GM19239 (cell line): ENCODE results near the gene HOXA6.

Experiments
- DNase-seq: peaks from one replicate; pipeline ENCODE4 v3.0.0; 2011; ENCODE audit warnings: low spot score; ENCODE audit not compliant: insufficient read length
- FAIRE-seq: peaks from 2 replicates; lab custom pipeline; 2011; peaks lifted over from hg19 to GRCh38; lab: Jason Lieb, UNC

HOXA6 gene

DNA sequence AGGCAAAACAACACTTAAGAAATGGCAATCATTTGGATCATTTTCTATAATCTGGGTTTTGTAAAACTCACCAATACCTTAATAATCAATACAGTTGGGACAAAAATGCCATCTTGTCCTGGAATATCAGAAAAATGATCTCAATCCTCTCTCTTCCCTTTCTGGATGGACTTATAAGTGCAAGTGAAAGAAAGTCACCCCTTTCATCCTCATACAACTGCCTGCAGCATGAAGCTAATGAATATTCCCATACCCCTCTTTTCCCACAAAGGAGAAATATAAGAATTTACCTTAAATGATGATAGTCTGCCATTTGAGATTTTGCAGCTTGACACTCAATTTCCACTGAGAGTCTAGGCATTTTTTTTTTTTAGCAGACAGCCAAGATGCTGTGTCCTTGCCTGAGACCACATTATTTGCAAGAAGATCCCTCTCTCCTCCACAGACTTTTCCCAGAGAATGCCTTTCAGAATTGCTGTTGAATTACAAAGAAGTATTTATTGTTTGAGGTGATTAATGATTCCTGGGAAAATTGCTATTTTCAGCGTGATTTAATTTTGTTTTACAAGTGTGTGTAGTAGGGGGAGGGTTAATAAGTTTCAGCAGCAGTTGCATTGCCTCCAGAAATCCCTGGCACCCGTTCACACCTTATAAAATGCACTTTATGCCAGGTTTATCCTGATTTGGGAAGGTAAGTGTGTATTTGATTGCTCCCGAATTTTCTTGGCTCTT is 20.8 kb downstream of the HOXA6 start:
- DNase-seq (no peak), FAIRE-seq (no peak)

DNA sequence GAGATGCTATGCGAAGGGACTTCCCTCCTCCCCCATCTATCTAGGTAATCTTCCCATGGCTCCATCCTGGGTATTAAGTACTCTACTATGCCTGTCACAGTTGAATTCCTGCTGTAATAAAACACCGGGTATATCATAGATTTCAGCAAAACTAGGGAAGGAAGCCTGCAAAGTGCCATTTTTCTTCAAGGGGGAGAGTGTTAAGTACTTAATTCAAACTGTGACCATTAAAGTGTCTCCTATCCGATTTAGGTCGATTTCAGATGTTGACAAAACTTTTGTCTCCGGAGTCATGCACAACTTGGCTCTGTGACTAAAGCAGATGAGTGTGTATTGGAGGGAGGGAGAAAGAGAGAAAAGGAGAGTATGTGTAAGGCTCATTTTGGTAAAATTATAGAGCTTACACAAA is 21.6 kb downstream of the HOXA6 start:
- no peak for DNase-seq
- FAIRE-seq, result no peak

DNA sequence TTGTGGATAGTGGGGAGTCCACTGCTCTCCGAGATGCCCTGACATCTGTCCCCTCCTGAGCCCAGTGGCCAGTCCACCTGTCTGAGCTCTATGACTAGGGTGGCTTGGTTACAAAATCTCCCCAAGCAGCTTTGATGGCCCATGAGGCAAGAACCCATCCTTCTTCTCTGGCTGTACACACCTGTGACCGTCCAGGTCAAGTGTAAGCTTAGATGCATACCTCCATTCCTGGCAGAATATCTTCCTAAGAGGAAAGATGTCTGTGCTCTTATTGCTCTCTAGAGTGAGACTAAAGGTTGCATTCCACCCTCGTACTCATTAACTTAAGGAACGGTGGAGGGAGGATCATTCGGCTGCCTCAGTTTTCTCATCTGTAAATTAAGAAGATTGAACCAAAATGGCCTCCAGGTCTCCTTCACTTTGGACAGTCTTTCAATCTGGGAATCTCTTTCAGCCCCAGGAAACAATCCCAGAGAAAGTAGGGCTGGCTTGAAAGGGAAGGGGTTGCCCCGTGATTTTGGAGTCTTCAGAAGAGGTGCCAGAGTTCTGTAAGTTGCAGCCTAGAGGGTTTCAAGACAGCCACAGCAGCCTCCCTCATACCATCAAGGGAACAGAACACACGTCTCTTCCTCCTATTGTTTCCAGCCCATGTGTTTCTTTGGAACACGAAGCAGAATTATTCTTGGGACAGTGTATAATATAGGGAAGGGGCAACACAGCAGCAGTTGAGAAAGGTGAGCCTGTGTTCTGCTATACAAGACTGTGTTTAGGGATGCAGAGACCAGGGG is 22.5 kb downstream of the HOXA6 start:
- DNase-seq (no peak), FAIRE-seq (no peak)

DNA sequence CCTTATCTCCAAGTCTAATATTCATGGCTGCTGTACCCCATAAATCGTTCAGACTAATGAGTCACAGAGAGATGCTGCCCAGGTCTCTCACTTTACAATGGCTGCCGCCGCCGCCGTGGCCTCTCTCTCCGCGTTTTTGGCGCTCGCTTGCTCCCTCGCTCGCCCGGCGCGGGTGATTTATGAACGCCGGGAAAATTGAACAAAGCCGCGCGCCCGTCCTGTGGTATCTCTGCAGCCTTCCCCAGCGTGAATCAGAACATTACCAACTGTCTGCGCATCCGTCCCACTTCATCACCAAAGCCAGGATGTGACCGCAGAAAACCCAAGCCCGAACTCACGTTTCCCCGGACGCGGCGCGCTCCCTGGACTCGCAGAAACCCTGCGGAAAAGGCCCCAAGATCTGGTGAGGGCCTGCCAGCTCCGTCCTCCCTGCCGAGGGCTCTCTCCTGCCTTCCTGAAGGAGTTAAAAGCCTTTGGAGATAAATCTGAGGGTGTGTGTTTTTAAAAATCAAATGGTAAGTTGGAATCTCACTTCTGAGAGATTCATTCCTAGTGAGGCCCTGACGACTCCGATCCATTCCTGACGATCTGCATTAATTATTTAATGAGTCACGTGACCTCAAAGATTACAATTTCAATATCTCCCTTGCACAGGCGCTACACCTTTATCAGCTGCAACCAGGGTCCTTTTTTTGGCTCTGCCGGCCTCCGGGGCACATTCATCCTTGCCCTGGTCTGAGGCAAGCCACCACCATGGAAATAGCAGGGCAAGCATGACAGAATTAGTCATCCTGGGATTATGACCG is 23.3 kb downstream of the HOXA6 start:
- no peak for FAIRE-seq
- no peak for DNase-seq

DNA sequence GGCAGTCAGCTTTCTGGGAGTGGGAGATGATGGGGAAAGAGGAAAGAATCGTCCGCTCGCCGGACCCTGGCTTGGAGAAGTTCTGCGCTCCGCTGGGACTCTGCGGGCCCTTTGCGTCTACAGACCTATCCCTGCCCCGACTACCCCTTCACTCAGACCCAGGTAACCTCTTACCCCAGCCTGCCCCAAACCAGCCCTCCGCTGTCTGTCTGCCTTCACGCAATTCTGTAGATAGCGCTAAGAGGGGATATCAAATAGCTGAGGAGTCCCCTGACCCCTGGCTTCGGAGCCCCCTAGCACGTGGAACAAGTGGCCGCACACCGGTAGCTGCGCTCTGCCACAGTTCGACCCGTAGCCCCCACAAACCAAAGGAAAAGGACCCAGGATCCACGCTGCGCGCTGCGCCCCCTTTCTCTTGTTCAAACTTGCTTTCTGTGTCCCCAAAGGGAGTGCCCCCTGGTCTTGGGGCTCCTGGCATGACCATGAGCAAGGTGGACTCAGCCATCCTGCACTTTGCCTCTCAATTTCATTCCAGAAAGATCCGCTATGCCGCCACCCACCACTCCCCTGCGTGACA is 24.0 kb downstream of the HOXA6 start:
- FAIRE-seq (no peak), DNase-seq (no peak)

DNA sequence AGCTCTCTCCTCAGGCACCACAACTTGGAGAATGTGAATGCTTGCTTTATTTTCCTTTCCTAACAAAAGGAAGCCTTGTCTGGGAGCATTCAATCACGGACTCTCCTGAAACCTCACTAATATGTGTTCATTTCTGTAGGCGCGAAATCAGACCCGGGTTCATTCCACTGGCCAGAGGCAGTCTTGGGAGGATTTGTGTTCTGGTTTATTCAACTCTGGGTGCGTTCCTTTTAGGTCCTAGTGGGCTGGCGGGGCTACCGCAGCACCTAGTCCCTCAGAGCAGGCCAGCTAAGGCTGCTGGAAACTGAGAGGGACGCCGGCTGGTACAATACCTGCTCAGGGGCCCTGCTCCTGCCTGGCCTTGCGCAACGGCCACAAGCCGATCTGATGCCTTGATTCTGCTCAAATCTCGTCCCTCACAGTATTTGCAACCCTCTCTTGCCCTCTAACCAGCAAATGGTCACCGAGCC is 24.5 kb downstream of the HOXA6 start:
- no peak for DNase-seq
- no peak for FAIRE-seq

DNA sequence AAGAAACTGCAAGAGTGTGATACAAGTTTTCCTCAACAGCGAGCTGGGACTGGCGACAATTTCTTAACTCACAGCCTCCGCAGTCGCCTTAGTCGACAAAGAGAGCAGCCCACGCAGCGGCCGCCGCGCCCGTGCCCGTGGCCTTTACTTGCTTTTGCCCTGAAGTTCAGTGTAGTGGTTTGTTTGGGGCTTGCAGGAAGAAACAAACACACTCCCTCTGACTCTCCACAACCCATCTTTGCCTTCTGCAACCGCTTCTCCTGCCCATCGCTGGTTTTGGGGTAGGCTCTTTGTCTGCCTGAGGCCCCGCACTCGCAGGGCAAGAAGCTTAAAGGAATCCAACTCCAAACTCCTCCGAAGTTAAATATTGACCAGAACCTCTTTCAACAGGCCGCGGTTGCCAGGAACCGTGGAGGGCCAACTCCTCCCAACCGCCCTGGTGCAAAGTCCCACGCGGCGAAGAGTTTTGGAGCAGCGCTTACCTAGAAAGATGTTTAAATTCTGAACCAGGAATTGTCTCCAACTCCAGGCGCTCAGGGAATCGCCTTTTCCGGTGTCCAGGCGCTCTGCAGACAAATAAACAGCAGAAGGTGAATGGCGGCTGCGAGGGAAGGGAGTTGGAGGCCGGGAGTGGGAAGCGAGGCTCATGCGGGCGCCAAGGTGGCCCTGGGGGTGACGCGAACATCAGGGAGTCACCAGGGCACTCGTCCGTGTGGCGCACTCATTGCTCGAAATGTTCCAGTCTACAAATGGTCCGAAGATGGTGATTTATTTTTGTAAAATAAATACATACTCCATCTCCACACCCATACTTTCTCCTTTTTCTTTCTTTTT is 25.3 kb downstream of the HOXA6 start:
- DNase-seq, result no peak
- no peak for FAIRE-seq

DNA sequence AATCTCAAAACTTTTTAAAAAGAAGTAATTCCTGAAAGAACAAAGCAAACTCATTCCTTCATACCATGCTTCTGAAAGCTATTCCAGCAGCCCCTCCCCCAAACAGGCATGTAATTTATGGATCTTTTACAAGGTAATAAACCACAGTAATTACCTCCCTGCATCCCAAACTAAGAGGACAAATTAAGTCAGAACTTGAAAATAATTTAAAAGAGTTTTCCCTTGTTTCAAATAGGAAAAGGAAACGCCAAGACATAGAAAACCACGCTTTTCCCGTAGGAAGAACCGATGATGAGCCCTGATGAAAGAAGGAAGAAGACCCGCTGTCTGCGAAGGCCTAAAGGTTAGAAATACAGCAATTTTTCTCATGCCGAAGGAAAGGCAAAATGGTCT is 25.9 kb downstream of the HOXA6 start:
- no peak for FAIRE-seq

DNA sequence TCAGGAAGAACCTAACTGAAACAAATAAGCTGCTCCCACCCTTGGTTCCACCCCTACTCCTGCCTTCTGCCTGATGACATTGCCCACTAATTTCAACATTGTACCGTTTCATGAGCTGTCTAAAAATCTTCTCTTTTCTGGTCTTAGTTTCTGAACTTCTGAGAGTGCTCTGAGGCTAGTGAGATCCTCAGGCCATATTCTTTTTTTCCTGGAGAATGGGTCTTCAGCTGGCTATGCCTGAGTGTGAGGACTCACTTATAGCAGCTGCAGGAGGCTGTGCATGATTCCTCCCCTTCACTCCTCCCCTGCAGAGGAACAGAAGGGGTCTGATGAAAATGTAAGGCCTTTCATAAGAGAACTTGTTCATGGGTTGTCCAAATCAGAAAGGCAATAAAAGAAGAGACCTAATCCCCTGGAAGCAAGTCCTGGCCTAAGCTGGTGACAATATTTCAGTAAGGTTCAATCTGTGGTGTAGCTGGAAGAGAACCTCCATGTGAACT is 28.1 kb downstream of the HOXA6 start:
- FAIRE-seq, result no peak
- no peak for DNase-seq

More for the DNA sequence above, 25.9 kb downstream of the HOXA6 start:
- no peak for DNase-seq

DNA sequence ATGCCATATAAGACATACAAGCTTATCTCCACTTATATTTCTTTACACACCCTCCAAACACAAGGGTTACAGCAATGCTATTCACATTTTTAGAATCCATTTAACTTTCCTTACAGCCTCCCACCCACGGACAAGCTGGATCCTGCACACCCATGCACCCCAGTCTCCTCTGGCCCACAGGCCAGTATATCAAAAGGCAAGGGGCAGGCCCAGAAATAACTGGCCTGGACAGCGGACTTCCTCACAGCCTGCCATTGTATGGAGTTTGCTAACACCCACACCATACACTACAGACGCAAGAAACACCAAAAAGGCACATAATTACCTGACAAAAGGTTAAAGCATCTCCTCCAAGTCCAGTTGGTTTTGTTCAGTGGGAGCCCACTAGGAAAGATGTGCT is 29.0 kb downstream of the HOXA6 start:
- DNase-seq, result no peak
- no peak for FAIRE-seq

DNA sequence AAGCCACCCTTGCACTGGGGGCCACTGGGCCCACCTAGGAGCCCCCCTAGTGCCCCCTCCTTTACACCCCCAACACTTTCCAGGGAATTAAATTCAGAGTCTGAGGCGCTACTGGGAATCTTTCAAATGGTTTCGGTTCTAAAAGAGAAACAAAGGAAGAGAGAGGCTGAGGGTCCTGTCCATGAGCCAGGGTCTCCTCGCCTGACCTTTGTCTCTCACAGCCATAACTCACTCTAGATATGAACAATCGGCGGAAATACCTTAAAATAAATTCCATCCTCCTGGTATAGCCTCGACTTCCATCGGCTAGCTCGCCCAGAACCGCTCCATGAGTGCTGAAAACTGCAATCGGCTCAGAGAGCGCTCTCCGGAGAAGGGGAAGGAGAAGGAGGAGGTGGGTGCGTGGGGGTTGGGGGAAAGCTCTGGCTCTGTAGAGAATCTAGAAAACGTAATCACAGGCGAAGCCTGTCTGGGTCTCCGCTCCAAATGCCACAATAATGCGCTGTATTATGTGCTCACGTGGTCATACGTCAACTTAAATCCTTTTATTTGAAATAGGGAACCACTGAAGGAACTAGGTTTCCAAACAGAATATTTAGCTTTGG is 29.6 kb downstream of the HOXA6 start:
- FAIRE-seq, result no peak

DNA sequence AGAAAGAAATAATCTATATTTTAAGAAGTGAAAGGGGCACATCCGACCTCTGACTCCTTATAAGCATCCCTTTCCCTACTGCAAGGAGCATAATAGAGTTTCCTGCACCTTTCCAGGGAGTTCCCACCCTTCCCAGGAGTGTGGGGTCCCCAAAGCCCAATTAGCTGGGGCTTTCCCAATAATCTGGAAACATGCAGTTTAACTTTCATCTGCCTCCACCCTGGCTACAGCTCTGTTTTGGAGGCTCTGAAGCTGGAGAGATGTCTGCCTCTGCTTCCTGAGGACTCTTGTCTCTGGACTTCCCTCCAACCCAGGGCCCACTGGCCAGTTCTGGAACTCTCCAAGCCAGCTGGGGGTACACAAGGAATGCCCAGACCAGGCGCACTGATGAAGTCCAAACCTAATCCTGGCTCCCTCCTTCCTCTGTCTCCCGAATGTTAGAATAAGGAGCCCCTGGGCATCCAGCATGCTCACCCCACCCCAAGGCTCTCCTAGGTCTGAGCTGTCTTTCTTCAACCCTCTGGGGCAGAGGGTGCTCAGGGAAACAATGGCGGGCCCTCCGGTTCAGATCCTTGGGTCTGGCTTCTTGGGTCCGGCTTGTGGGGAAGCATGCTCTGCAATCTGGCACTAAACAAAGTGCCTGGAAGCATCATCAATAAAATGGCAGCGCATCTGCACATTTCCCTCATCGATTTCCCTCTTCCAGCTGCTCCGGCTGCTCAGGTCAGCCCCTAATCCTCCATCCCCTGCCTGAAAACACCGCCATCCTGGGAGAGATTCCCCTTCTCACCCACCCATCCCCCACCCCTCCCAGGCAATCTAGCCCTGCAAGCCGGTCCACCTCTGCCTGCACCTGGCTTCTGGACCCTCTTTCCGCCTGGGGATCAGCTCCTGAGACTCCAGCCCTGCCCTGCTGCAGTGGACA is 30.4 kb downstream of the HOXA6 start:
- FAIRE-seq (no peak), DNase-seq (no peak)

More for the DNA sequence above, 29.6 kb downstream of the HOXA6 start:
- no peak for DNase-seq

DNA sequence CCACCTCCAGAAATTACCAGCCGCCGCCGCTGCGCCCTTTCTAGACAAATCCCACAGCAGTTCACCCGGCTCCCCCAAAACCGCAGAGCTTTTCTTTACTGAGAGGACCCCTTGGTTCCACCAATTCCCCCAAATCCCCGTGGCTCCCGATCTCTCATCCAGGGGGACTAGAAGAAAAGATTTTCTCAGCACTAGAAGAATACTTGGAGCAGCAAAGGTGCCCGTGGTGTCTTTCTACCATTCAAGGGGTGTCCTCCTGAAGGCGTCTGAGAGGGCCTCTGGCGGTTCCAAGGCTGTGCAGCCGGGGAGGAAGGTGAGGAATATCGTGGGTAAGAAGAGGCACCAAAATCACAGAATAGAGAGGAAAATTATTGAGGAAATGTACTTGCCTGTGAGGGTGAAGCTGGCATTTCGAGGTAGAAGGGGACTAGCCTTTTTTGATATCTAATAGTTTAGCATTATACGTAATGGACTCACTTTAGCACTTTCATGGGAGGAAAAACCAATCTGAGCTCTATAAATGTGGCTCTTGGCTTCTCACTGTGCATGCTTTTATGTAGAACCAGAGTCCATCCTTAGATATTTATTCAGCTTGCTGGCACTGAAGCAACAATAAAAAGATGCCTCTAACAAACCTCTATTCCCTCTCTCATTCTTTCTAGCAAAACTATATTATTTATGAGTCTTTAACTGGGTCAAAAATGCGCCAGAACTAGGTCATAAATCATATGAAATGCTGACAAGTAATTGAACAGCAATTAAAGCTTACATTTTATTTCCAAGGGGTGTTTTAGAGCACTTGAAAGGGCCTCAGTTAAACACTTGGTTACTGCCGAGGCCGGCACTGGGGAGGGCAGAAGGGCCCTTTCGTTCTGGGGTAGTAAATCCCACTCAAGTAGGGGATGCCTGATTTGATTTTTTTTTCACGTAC is 31.3 kb downstream of the HOXA6 start:
- FAIRE-seq (no peak), DNase-seq (no peak)

DNA sequence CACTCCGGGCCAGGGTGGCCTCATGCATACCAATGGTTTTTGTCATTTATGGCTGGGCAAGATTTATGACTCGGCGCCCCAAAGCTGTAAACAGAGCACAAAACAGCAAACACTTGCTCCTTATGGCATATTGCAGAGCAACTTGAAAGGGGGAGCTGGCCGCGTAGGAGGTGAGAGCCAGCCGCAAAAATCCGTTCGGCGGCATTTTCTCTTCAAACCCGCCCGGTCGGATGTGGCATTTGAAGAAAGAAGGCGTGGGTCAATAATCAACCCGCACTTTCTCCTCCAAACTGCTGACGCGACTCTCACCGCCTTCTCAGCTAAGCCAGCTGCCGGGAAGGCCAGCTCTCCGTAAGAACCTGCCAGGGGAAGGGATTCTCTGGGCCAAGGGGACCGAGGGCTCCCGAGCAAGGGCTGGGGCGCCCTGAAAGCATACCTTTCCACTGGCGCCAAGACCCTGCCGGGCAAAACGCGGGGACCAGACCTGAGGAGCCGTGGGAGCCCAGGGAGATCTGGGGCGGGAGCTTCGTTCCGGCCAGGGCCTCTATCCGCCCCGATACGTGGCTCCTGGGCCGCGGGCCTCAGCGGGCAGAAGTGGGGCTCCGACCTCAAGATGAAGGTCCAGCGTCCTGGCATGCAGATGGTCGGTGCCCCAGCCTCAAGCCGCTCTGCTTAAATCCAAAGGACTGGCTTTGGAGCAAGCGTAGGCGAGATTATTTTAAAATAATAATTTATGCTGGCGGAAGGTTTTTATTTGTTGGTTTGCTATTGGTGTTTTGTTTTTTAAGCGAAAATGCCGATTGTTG is 32.1 kb downstream of the HOXA6 start:
- no peak for DNase-seq
- no peak for FAIRE-seq

DNA sequence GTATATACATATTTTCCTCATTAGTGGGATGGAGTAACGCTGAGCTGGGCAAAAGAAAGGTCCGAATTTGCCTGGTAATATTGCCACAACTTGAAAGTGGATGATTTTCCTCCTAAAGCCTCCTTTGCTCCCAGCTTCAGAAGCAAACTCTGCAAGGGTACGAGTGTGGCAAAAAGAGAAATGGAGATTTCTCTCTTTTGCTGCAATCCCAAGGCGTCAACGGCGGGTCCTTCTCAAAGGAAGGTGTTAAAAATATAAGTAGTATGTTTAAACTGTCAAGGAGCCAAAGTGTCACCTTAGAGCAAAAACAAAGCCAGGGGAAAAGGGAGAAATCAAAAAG is 32.7 kb downstream of the HOXA6 start:
- no peak for DNase-seq
- no peak for FAIRE-seq
